Activated CD4-positive, alpha-beta T cell treated with anti-CD3 and anti-CD28 coated beads, Interleukin-2, amount 50 U/mL, for 16 hours (primary cell): ENCODE measurements around the gene RPA1.
"Not testable (repeated sequence)": the region's sequence is repeated elsewhere in the genome, so short reads cannot be mapped to it uniquely, and the experiment has no call there.

Source experiments
- DNase-seq: peaks from one replicate; pipeline ENCODE4 v3.0.0-alpha.2; 2020

Gene RPA1

GRCh38 chr17:1829592-1830257, at the start of gene RPA1, which contains the start of gene SMYD4:
Gene RPA1 (plus strand): TSS chr17:1830005. CDS start chr17:1830094, 89 bp downstream.
Gene SMYD4 (minus strand): TSS chr17:1829902. CDS start chr17:1827994, 1,908 bp downstream.
- peak; percentile 90 for DNase-seq

GRCh38 chr17:1782171-1782567, 47.6 kb upstream of the RPA1 start:
- no peak for DNase-seq

GRCh38 chr17:1783271-1783670, 46.5 kb upstream of the RPA1 start:
- no peak for DNase-seq

DNA sequence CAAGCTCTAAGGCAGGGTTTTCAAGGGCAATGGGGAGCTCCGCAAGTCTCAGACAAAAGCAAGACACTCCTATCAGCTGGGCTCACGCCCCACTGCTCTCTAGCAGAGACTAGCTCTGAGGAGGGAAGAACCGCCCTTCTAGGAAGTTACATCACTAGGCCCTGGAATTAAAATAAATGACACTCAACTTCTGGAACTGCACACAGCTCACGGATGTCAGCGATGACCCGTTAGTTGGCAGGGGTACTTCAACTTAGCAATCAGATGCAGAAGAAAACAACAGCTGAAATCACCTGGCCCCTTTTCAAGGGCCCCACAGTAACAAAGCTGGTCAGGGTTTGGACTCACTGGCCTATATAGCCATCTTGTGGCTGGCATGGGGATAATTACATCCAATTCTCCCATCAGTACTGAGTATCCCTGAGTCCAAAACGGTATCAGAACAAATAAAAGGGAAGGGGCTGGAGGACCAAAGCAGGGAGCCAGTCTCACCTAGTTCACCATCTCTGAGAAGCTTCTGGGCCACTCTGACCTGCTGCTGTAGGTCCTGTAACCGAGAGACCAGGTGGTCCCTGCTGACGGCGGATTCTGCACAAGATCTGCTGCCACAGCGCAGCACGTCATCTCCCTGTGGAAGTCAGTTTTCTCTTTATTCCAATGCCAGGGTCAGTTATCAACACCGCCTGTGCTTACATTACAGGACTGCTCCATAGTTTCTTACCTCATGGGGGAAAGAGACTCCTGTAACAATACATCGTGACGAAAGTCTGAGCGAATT, 45.8 kb upstream of the RPA1 start:
- no peak for DNase-seq

GRCh38 chr17:1785930-1786329, 43.9 kb upstream of the RPA1 start:
- DNase-seq: no peak

DNA sequence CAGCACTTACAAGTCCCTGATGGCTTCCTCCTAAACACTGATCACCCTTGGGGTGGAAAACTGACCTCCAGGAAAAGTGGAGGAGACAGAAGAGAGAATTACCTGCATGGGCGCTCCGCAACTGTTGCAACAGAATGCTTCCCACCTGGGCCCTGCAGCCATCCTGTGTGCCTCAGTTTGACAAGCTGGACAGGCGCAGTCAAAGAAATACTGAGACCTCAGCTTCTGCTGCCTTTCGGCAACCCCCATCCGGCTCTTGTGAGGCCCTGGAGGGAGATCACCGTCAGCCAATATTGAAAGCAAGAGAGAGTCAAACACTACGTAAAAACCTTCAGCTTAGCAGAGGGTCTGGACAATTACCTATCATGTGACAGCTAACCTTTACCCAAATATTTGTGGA, 43.1 kb upstream of the RPA1 start:
- no peak for DNase-seq

GRCh38 chr17:1787301-1787902, 42.4 kb upstream of the RPA1 start:
- DNase-seq: no peak

DNA sequence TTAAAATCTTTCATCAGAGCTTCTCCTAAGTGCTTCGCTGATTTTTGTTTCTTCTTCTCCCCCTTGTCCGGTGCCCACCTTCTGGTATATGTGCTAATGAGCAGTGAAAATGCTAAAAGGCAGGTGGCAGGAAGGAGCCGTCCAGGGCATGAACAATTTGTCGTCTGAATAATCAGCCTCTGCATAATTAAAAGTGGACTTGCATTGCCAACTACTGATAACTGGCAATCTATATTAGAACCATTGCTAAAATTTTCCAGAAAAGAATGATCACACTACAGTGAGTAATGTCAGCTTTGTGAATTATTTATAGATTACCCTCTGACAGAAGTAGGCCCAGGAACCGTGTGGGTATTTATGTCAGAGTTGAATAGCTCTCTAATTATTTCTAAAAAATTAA, 39.9 kb upstream of the RPA1 start:
- no peak for DNase-seq

DNA sequence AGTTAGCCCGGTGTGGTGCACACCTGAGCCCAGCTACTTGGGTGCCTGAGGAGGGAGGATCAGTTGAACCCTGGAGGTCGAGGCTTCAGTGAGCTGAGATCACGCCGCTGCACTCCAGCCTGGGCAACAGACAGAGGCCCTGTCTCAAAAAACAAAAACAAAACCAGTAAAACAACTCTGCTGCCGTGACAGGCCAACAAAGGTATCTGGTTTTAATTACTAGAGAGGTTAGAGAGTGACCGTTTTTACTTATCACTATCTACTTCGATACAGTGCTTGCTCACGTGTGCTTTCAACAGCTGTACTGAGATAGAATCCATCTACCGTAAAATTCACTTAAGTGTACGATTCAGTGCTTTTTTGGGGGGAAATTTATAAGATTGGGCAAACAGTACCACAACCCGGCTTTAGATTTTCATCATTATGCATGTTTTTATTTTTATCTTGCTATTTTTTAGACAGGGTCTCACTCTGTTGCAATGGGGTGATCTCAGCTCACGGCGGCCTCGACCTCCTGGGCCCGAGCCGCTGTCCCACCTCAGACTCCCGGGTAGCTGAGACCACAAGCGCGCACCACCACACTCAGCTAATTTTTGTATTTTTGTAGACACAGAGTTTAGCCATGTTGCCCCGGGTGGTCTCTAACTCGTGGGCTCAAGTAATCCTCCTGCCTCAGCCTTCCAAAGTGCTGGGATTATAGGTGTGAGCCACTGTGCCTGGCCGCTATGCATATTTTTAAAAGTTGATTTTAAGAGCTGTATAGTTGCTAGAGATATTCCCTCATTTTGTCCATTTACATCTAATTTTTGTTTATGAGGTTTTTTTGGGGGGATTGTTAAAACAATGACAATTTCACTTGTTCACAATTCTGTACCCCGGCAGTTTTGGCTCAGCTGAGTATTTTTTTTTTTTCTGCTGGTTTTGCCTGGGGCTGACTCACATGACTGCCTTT, 37.0 kb upstream of the RPA1 start:
- DNase-seq: no peak

- no peak for DNase-seq
Observed at GRCh38 chr17:1793447-1793806, 36.4 kb upstream of the RPA1 start.

DNA sequence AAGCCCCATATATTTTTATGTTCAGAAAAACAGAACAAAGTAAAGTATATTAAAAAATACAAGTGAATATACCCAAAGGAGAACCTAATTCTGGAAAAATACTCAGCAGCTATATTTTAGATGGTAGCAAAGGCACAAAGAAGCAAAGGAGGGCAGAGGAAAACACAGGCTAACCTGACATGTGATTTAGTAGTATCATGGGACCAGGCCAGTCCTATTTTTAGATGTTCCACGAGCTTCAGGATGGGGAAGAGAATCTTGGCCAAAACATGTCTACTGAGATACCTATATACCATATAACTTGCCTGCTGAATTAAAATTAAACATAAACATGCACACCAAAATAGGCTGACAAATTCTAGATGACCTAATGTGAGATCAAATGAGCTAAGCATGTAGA, 33.0 kb upstream of the RPA1 start:
- DNase-seq: no peak

- DNase-seq: no peak
Observed at GRCh38 chr17:1797323-1797722, 32.5 kb upstream of the RPA1 start.

GRCh38 chr17:1797846-1798245, 32.0 kb upstream of the RPA1 start:
- DNase-seq: not testable (repeated sequence)

DNA sequence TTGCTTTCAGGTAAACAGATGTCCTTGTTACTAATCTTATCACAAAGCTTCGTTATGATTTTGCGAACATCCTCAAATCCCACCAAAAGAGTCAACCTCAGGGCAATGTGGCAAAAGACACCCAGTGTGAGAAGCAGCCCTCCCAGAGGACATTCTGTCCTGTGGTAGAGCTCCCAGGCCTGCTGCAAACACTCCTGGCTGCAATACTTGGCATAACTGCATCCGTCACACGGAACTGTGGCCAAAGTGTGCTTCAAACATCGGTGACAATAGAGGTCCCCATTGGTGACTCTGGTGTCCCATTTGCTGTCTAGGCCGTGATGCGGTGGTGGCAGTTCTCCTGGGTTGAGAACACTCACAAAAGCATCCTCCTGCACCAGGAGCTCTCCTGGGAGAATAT, 29.6 kb upstream of the RPA1 start:
- no peak for DNase-seq

- no peak for DNase-seq
Observed at GRCh38 chr17:1800712-1801111, 29.1 kb upstream of the RPA1 start.

DNA sequence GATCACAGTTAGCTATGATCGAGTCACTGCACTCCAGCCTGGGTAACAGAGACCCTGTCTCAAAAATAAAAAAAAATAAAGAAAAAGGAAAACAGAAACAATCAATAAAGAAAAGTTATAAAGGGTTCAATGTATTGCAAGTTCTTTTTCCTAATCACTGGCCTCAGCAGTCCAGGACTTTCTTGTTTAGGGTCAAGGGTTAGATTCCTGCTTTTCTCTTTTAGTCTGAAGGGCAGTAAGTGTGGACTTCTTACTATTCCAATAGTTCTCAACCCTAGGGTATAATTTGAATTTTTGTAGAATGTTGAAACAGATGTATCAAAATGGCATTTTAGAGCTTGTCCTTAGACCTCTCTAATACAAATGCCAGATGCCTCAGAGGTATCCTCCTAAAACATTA, 27.4 kb upstream of the RPA1 start:
- no peak for DNase-seq

DNA sequence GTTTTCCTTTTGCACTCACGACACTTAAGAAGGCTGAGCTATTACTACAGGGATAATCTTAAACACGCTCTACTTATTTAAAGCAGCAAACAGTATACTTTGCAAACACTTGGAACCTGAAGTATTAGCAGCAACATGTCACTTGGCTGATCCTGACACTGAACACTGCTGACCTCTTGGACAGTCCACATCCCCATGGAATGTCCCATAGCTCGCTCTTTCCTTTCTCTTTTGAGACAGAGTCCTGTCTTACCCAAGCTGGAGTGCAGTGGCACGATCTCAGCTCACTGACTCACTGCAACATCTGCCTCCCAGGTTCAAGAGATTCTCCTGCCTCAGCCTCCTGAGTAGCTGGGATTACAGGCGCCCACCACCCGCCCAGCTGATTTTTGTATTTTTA, 26.5 kb upstream of the RPA1 start:
- DNase-seq: no peak

DNA sequence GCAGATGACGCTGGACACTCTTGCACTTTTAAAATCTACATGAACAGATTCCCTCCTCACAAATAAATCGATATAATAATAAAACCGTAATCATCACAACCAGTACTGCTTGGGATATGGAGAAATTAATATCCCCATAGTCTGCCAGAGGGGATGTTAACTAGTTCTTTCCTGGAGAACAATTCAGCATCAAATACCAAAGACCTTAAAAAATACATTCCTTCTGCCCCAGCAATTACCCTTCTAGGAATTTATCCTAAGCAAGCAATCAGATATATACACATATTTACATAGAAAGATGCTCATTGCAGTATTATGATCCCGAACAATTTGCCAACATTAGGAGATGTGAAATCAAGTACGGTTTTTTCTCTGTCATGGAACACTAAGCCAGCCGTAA, 21.9 kb upstream of the RPA1 start:
- DNase-seq: no peak

GRCh38 chr17:1808644-1809043, 21.2 kb upstream of the RPA1 start:
- DNase-seq: no peak

DNA sequence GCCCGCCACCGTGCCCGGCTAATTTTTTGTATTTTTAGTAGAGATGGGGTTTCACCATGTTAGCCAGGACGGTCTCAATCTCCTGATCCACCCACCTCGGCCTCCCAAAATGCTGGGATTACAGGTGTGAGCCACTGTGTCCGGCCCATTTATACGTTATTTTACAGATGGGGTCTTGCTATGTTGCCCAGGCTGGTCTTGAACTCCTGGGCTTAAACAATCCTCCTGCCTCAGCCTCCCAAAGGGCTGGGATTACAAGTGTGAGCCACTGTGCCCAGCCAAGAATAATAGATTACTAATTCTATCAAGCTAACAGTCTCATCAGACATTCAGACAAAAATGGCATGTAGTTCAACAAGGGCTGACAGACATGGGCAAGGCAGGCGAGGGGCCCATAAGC, 20.0 kb upstream of the RPA1 start:
- DNase-seq: not testable (repeated sequence)

GRCh38 chr17:1810450-1811103, 19.2 kb upstream of the RPA1 start:
- DNase-seq: no peak

- DNase-seq: no peak
Observed at GRCh38 chr17:1813088-1813487, 16.7 kb upstream of the RPA1 start.
